HUES48 (cell line): ENCODE measurements around the gene SELENOO.
A peak's percentile ranks its signal among the peaks of the same experiment; 100 is the strongest.

Source experiments
- H3K27ac ChIP-seq: one replicate; pipeline ENCODE4 v1.7.0; 2013; ENCODE audit warnings: low read depth, low read length, inconsistent platforms
- H3K27me3 ChIP-seq: 2 replicates; pipeline ENCODE4 v1.6.1; 2013; ENCODE audit warnings: mild to moderate bottlenecking, low read length; ENCODE audit not compliant: control insufficient read depth, insufficient read depth
- H3K36me3 ChIP-seq: 2 replicates; pipeline ENCODE4 v1.6.1; 2013; ENCODE audit warnings: low read length; ENCODE audit not compliant: control insufficient read depth, insufficient read depth
- H3K4me1 ChIP-seq: 2 replicates; pipeline ENCODE4 v1.6.1; 2013; ENCODE audit warnings: mild to moderate bottlenecking, low read length; ENCODE audit not compliant: control insufficient read depth, insufficient read depth
- H3K4me3 ChIP-seq: 2 replicates; pipeline ENCODE4 v1.5.1; 2013; ENCODE audit warnings: mild to moderate bottlenecking, low read depth, low read length
- H3K9ac ChIP-seq: 2 replicates; pipeline ENCODE4 v1.6.1; 2013; ENCODE audit warnings: mild to moderate bottlenecking, low read depth, low read length, moderate library complexity
- H3K9me3 ChIP-seq: 2 replicates; pipeline ENCODE4 v1.6.1; 2013; ENCODE audit warnings: low read length; ENCODE audit not compliant: control insufficient read depth, insufficient read depth

SELENOO gene

GRCh38 chr22:50180727-50181521 lies 19.9 kb upstream of the SELENOO start:
- Histone ChIP-seq H3K27me3 (peaks cover 6% of the 10 kb centered on the region; the same call in 1 of the 2 replicates), H3K27ac (no peak overlapping the region), H3K4me3 (no peak overlapping the region), H3K36me3 (0 out of 2 replicates have a peak, but pooled peaks cover 4% of the 10 kb centered on the region), H3K4me1 (peaks cover 9% of the 10 kb centered on the region; the same call in 1 of the 2 replicates), H3K9me3 (no peaks in the 10 kb centered on the region), H3K9ac (no peak overlapping the region)

GRCh38 chr22:50182176-50183081 lies 18.4 kb upstream of the SELENOO start:
- H3K9me3 ChIP-seq: no peaks in the 10 kb centered on the region
- H3K27me3 ChIP-seq: peaks cover 6% of the 10 kb centered on the region; the same call in 1 of the 2 replicates

GRCh38 chr22:50183141-50183971 lies 17.5 kb upstream of the SELENOO start:
- 0 out of 2 replicates have a peak, but pooled peaks cover 4% of the 10 kb centered on the region for H3K36me3 ChIP-seq
- peaks cover 6% of the 10 kb centered on the region; the same call in 1 of the 2 replicates for H3K27me3 ChIP-seq
- no peak overlapping the region for H3K27ac ChIP-seq
- peaks cover 12% of the 10 kb centered on the region; the same call in 1 of the 2 replicates for H3K4me1 ChIP-seq
- H3K9me3 ChIP-seq: no peaks in the 10 kb centered on the region
- H3K9ac ChIP-seq: no peak overlapping the region
- no peak overlapping the region for H3K4me3 ChIP-seq

More at GRCh38 chr22:50182176-50183081, 18.4 kb upstream of the SELENOO start:
- Histone ChIP-seq H3K27ac (no peak overlapping the region), H3K9ac (no peak overlapping the region), H3K4me1 (peaks cover 12% of the 10 kb centered on the region; the same call in 1 of the 2 replicates), H3K36me3 (0 out of 2 replicates have a peak, but pooled peaks cover 4% of the 10 kb centered on the region), H3K4me3 (no peak overlapping the region)

GRCh38 chr22:50184004-50184901 lies 16.6 kb upstream of the SELENOO start:
- Histone ChIP-seq H3K27ac (no peak overlapping the region), H3K9me3 (no peaks in the 10 kb centered on the region), H3K36me3 (0 out of 2 replicates have a peak, but pooled peaks cover 6% of the 10 kb centered on the region), H3K27me3 (peaks cover 6% of the 10 kb centered on the region; the same call in 1 of the 2 replicates), H3K9ac (no peak overlapping the region), H3K4me3 (peak overlapping the region; percentile 71; the same call in 1 of the 2 replicates), H3K4me1 (peaks cover 12% of the 10 kb centered on the region; the same call in 1 of the 2 replicates)

- Histone ChIP-seq H3K36me3 (0 out of 2 replicates have a peak, but pooled peaks cover 3% of the 10 kb centered on the region), H3K4me3 (peak overlapping the region; percentile 71), H3K4me1 (peaks cover 13% of the 10 kb centered on the region; the same call in 1 of the 2 replicates), H3K27me3 (peaks cover 6% of the 10 kb centered on the region; the same call in 1 of the 2 replicates), H3K9ac (no peak overlapping the region), H3K27ac (no peak overlapping the region), H3K9me3 (no peaks in the 10 kb centered on the region)
Observed at GRCh38 chr22:50184902-50185374, 15.9 kb upstream of the SELENOO start.

GRCh38 chr22:50185375-50186087 lies 15.3 kb upstream of the SELENOO start, which contains the start of gene TRABD:
Gene TRABD, plus strand, starts transcription at chr22:50185913. Its CDS starts 7,148 bp downstream, at chr22:50193061.
- Histone ChIP-seq H3K36me3 (0 out of 2 replicates have a peak, but pooled peaks cover 3% of the 10 kb centered on the region), H3K9ac (no peak within 1 kb of the TSS), H3K9me3 (no peaks in the 10 kb centered on the region), H3K4me3 (peak within 1 kb of the TSS; percentile 71), H3K27ac (no peak within 1 kb of the TSS), H3K4me1 (peaks cover 17% of the 10 kb centered on the region; the same call in 1 of the 2 replicates), H3K27me3 (peaks cover 6% of the 10 kb centered on the region; the same call in 1 of the 2 replicates)

GRCh38 chr22:50186181-50186714 lies 14.6 kb upstream of the SELENOO start:
- Histone ChIP-seq H3K27me3 (peaks cover 6% of the 10 kb centered on the region; the same call in 1 of the 2 replicates), H3K36me3 (0 out of 2 replicates have a peak, but pooled peaks cover 4% of the 10 kb centered on the region), H3K4me3 (peak overlapping the region; percentile 66), H3K27ac (no peak overlapping the region), H3K4me1 (peaks cover 17% of the 10 kb centered on the region; the same call in 1 of the 2 replicates), H3K9me3 (no peaks in the 10 kb centered on the region), H3K9ac (no peak overlapping the region)

- Histone ChIP-seq H3K9ac (no peak overlapping the region), H3K4me3 (peak overlapping the region; percentile 66), H3K4me1 (peaks cover 17% of the 10 kb centered on the region; the same call in 1 of the 2 replicates), H3K36me3 (0 out of 2 replicates have a peak, but pooled peaks cover 7% of the 10 kb centered on the region), H3K9me3 (no peaks in the 10 kb centered on the region), H3K27me3 (peaks cover 6% of the 10 kb centered on the region; the same call in 1 of the 2 replicates), H3K27ac (no peak overlapping the region)
Observed at GRCh38 chr22:50186761-50187523, 13.9 kb upstream of the SELENOO start.
